Measurements from ENCODE around the gene CENPX.

Gene CENPX

GRCh38 chr17:82024859-82025258 is 2.2 kb upstream of the CENPX start:
- in situ Hi-C loops (cut with HindIII; ENCODE audit: low sequenced_read_pairs): no loop called here

GRCh38 chr17:82023447-82024241 is 966 bp upstream of the CENPX start:
- DNase-seq (ENCODE audit: low read depth, low spot score): no peak
- no peak for TF ChIP-seq CTCF (IDR thresholded peaks at IDR 0.05; ENCODE audit: low read depth, low read length)
- in situ Hi-C loops (cut with HindIII; ENCODE audit: low sequenced_read_pairs): no loop called here
- H3K4me3 ChIP-seq (ENCODE audit: low read depth, low read length): peak overlapping the region; percentile 59

More at GRCh38 chr17:82024859-82025258, 2.2 kb upstream of the CENPX start:
- no peak for DNase-seq (ENCODE audit: low read depth, low spot score)
- TF ChIP-seq CTCF (IDR thresholded peaks at IDR 0.05; ENCODE audit: low read depth, low read length): no peak
- H3K4me3 ChIP-seq (ENCODE audit: low read depth, low read length): no peak overlapping the region

GRCh38 chr17:82022981-82023446 is 336 bp upstream of the CENPX start, which contains the start of gene LRRC45:
Gene LRRC45, plus strand, starts transcription at chr17:82023305. Its CDS starts 339 bp downstream, at chr17:82023644.
- no peak for TF ChIP-seq CTCF (IDR thresholded peaks at IDR 0.05; ENCODE audit: low read depth, low read length)
- DNase-seq (ENCODE audit: low read depth, low spot score): peak; percentile 100
- H3K4me3 ChIP-seq (ENCODE audit: low read depth, low read length): peak within 1 kb of the TSS; percentile 70
- in situ Hi-C loops (cut with HindIII; ENCODE audit: low sequenced_read_pairs): no loop called here

- DNase-seq (ENCODE audit: low read depth, low spot score): no peak
- in situ Hi-C loops (cut with HindIII; ENCODE audit: low sequenced_read_pairs): no loop called here
- TF ChIP-seq CTCF (IDR thresholded peaks at IDR 0.05; ENCODE audit: low read depth, low read length): no peak
- peak overlapping the region; percentile 70 for H3K4me3 ChIP-seq (ENCODE audit: low read depth, low read length)
Measured at GRCh38 chr17:82021900-82022309, 773 bp downstream of the CENPX start.

- peak; percentile 65 for DNase-seq (ENCODE audit: low read depth, low spot score)
- peak overlapping the region; percentile 70 for H3K4me3 ChIP-seq (ENCODE audit: low read depth, low read length)
- TF ChIP-seq CTCF (IDR thresholded peaks at IDR 0.05; ENCODE audit: low read depth, low read length): peak; percentile 83
- in situ Hi-C loops (cut with HindIII; ENCODE audit: low sequenced_read_pairs): no loop called here
Measured at GRCh38 chr17:82021107-82021899, 1.4 kb downstream of the CENPX start.

- no peak overlapping the region for H3K4me3 ChIP-seq (ENCODE audit: low read depth, low read length)
- in situ Hi-C loops (cut with HindIII; ENCODE audit: low sequenced_read_pairs): no loop called here
- DNase-seq (ENCODE audit: low read depth, low spot score): no peak
- no peak for TF ChIP-seq CTCF (IDR thresholded peaks at IDR 0.05; ENCODE audit: low read depth, low read length)
Measured at GRCh38 chr17:82020572-82021106, 2.0 kb downstream of the CENPX start.
